ENCODE results near the gene HCFC2.

Gene HCFC2

DNA sequence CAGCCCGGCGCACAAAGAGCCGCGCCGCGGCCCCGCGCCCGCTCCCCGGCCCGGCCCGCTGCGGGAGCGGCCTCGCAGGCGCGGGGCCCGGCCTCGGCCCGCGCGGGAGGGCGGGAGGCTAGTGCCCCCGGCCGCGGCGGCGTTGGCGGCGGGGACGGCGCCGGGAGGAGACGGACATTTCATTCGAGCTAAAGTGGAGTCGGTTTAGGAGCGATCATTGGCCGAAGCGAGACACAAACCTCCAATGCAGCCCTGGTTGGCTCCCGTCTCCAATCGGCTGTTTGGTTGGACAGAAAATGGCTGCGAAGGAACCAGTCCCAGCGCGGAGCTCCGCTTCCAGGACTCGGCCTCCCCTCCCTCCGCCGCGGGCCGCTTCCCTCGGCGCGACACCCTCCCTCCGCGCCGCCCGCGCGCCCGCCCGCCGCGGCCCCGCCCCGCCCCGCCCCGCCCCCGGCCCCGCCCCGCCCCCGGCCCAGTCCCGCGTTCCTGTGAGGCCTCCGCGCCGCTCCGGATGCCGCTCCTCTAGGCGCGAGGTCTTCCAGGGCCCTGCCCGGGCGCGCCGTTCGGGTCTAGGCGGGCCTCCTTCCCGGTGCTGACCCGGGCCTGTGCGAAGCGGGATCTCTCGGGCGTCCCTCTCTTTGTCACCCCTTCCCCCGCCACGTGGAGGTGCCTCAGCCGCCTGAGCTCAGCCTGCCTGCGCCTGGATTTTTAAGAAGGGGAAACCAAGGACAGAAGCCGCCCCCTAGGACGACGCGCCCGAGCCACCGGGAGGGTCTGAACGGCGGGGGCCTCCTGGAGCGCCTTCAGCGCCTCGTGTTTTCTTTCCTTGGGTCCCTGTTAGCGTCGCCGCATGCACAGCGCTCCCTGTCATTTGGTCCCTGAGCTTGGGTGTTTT, 73.8 kb downstream of the HCFC2 start, which contains the start of gene NFYB (continued):
- TF ChIP-seq BCL11A (tag by site-specific recombination; IDR thresholded peaks at IDR 0.05; ENCODE audit: low read depth) = no peak
- TF ChIP-seq, protein P1, sequence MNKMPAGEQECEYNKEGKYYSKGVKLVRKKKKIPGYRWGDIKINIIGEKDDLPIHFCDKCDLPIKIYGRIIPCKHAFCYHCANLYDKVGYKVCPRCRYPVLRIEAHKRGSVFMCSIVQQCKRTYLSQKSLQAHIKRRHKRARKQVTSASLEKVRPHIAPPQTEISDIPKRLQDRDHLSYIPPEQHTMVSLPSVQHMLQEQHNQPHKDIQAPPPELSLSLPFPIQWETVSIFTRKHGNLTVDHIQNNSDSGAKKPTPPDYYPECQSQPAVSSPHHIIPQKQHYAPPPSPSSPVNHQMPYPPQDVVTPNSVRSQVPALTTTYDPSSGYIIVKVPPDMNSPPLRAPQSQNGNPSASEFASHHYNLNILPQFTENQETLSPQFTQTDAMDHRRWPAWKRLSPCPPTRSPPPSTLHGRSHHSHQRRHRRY (tag by site-specific recombination; IDR thresholded peaks at IDR 0.05) = no peak
- TF ChIP-seq ZNF394 (tag by site-specific recombination; IDR thresholded peaks at IDR 0.05; ENCODE audit: borderline replicate concordance) = no peak
- peak; percentile 46; the same call in 1 of the 2 replicates for TF ChIP-seq SP7 (tag by site-specific recombination; IDR thresholded peaks at IDR 0.05)
- no peak for TF ChIP-seq ZNF624 (tag by site-specific recombination; IDR thresholded peaks at IDR 0.05)
- no peak; the same call in 1 of the 2 replicates for TF ChIP-seq ZNF423 (tag by site-specific recombination; IDR thresholded peaks at IDR 0.05)
- TF ChIP-seq SALL2 (tag by site-specific recombination; IDR thresholded peaks at IDR 0.05; ENCODE audit: borderline replicate concordance) = no peak
- TF ChIP-seq, protein P2, sequence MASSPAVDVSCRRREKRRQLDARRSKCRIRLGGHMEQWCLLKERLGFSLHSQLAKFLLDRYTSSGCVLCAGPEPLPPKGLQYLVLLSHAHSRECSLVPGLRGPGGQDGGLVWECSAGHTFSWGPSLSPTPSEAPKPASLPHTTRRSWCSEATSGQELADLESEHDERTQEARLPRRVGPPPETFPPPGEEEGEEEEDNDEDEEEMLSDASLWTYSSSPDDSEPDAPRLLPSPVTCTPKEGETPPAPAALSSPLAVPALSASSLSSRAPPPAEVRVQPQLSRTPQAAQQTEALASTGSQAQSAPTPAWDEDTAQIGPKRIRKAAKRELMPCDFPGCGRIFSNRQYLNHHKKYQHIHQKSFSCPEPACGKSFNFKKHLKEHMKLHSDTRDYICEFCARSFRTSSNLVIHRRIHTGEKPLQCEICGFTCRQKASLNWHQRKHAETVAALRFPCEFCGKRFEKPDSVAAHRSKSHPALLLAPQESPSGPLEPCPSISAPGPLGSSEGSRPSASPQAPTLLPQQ (tag by site-specific recombination; IDR thresholded peaks at IDR 0.05) = 0 out of 2 replicates have a peak, but pooled peaks have one; percentile 20
- no peak for TF ChIP-seq ZBTB1 (tag by site-specific recombination; IDR thresholded peaks at IDR 0.05)
- no peak for TF ChIP-seq ZNF23 (tag by site-specific recombination; IDR thresholded peaks at IDR 0.05; ENCODE audit: borderline replicate concordance)
- TF ChIP-seq, protein P3, sequence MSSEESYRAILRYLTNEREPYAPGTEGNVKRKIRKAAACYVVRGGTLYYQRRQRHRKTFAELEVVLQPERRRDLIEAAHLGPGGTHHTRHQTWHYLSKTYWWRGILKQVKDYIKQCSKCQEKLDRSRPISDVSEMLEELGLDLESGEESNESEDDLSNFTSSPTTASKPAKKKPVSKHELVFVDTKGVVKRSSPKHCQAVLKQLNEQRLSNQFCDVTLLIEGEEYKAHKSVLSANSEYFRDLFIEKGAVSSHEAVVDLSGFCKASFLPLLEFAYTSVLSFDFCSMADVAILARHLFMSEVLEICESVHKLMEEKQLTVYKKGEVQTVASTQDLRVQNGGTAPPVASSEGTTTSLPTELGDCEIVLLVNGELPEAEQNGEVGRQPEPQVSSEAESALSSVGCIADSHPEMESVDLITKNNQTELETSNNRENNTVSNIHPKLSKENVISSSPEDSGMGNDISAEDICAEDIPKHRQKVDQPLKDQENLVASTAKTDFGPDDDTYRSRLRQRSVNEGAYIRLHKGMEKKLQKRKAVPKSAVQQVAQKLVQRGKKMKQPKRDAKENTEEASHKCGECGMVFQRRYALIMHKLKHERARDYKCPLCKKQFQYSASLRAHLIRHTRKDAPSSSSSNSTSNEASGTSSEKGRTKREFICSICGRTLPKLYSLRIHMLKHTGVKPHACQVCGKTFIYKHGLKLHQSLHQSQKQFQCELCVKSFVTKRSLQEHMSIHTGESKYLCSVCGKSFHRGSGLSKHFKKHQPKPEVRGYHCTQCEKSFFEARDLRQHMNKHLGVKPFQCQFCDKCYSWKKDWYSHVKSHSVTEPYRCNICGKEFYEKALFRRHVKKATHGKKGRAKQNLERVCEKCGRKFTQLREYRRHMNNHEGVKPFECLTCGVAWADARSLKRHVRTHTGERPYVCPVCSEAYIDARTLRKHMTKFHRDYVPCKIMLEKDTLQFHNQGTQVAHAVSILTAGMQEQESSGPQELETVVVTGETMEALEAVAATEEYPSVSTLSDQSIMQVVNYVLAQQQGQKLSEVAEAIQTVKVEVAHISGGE (tag by site-specific recombination; conservative IDR thresholded peaks at IDR 0.05; ENCODE audit: low read depth) = no peak
- no peak; the same call in 1 of the 2 replicates for TF ChIP-seq KLF9 (tag by site-specific recombination; IDR thresholded peaks at IDR 0.05; ENCODE audit: low read depth)
- no peak for TF ChIP-seq BCL11B (tag by site-specific recombination; IDR thresholded peaks at IDR 0.05; ENCODE audit: low read depth)
- TF ChIP-seq GLIS1 (tag by site-specific recombination; IDR thresholded peaks at IDR 0.05) = no peak
- peak; percentile 60; the same call in 1 of the 2 replicates for TF ChIP-seq KLF10 (tag by site-specific recombination; IDR thresholded peaks at IDR 0.05)
- TF ChIP-seq ZNF514 (tag by site-specific recombination; IDR thresholded peaks at IDR 0.05) = no peak
- no peak for TF ChIP-seq ZNF146 (tag by site-specific recombination; IDR thresholded peaks at IDR 0.05)
- TF ChIP-seq, protein P4, sequence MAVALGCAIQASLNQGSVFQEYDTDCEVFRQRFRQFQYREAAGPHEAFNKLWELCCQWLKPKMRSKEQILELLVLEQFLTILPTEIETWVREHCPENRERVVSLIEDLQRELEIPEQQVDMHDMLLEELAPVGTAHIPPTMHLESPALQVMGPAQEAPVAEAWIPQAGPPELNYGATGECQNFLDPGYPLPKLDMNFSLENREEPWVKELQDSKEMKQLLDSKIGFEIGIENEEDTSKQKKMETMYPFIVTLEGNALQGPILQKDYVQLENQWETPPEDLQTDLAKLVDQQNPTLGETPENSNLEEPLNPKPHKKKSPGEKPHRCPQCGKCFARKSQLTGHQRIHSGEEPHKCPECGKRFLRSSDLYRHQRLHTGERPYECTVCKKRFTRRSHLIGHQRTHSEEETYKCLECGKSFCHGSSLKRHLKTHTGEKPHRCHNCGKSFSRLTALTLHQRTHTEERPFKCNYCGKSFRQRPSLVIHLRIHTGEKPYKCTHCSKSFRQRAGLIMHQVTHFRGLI (tag by site-specific recombination; IDR thresholded peaks at IDR 0.05) = no peak; the same call in 1 of the 2 replicates
- no peak for TF ChIP-seq ZNF354C (tag by site-specific recombination; IDR thresholded peaks at IDR 0.05; ENCODE audit: borderline replicate concordance, low read depth)
- no peak for TF ChIP-seq ZNF2 (tag by site-specific recombination; IDR thresholded peaks at IDR 0.05)
- no peak for TF ChIP-seq FEZF1 (tag by site-specific recombination; IDR thresholded peaks at IDR 0.05)
- TF ChIP-seq ZNF549 (tag by site-specific recombination; IDR thresholded peaks at IDR 0.05) = no peak
- TF ChIP-seq ZNF501 (tag by site-specific recombination; IDR thresholded peaks at IDR 0.05) = no peak
- TF ChIP-seq ZNF140 (tag by site-specific recombination; IDR thresholded peaks at IDR 0.05) = no peak
- TF ChIP-seq, protein P5, sequence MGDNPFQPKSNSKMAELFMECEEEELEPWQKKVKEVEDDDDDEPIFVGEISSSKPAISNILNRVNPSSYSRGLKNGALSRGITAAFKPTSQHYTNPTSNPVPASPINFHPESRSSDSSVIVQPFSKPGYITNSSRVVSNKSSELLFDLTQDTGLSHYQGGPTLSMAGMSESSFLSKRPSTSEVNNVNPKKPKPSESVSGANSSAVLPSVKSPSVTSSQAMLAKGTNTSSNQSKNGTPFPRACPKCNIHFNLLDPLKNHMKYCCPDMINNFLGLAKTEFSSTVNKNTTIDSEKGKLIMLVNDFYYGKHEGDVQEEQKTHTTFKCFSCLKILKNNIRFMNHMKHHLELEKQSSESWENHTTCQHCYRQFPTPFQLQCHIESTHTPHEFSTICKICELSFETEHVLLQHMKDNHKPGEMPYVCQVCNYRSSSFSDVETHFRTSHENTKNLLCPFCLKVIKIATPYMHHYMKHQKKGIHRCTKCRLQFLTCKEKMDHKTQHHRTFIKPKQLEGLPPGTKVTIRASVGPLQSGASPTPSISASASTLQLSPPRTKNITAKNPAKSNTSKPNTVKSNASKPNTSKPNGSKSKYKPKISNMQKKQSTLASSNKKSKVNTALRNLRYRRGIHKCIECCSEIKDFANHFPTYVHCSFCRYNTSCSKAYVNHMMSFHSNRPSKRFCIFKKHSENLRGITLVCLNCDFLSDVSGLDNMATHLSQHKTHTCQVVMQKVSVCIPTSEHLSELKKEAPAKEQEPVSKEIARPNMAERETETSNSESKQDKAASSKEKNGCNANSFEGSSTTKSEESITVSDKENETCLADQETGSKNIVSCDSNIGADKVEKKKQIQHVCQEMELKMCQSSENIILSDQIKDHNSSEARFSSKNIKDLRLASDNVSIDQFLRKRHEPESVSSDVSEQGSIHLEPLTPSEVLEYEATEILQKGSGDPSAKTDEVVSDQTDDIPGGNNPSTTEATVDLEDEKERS (tag by site-specific recombination; IDR thresholded peaks at IDR 0.05) = no peak
- TF ChIP-seq ZNF155 (tag by site-specific recombination; IDR thresholded peaks at IDR 0.05) = no peak
